AG09309 (cell line): ENCODE data around the gene ACTR3.

Experiments
- DNase-seq: peaks from one replicate; pipeline ENCODE4 v3.0.0-alpha.2; 2010; ENCODE audit warnings: low read depth
- H3K4me3 ChIP-seq: 2 replicates; pipeline ENCODE4 v1.5.1; 2011; ENCODE audit warnings: mild to moderate bottlenecking, low read depth, low read length, moderate library complexity; ENCODE audit not compliant: control insufficient read depth
- CTCF ChIP-seq: IDR thresholded peaks from 2 replicates; pipeline ENCODE4 v1.5.1; 2011; ENCODE audit warnings: mild to moderate bottlenecking, low read depth, low read length, inconsistent platforms; ENCODE audit not compliant: insufficient read depth, control insufficient read depth; ENCODE audit errors: missing control alignments

Gene ACTR3

GRCh38 chr2:114010001-114010400 is 120.1 kb downstream of the ACTR3 start:
- H3K4me3 ChIP-seq: no peak overlapping the region
- TF ChIP-seq CTCF: no peak
- no peak for DNase-seq

GRCh38 chr2:114011713-114012112 is 121.8 kb downstream of the ACTR3 start:
- H3K4me3 ChIP-seq: no peak overlapping the region
- DNase-seq: no peak
- TF ChIP-seq CTCF: no peak
